ENCODE measurements around the gene ZCRB1. TPM values are rescaled to one million over a fixed set of nuclear protein-coding genes. Genes with fewer than 3 reads are reported as not detected.

ZCRB1 gene
- total RNA-seq, 4 donors from 2014 or later: 3.4 to 22.7 (median 15.2) TPM

DNA sequence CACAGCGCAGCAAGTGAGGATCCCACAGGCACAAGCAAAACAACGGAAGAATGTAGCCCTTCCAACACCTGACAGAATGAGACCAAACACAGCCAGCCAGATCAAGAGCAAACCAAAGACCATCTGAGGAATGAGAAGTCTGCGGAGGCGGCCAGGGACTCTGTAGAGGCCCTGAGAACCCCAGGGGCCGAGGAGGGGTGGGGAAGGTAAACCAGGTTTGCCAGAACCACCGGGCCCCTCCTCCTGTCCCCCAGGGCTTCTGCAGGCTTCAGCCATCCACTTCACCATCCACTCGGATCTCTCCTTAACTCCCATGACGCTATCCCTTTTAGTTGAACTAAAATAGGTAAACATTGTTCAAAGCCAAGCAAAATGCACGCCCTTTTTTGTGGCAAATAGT lies 37.4 kb downstream of the ZCRB1 start:
- 59 to 75% methylated on average over 8 to 9 of the region's 9 CpGs for WGBS, 2 donors (ENCODE audit: low coverage in 1 of 2)
- no peak for DNase-seq

DNA sequence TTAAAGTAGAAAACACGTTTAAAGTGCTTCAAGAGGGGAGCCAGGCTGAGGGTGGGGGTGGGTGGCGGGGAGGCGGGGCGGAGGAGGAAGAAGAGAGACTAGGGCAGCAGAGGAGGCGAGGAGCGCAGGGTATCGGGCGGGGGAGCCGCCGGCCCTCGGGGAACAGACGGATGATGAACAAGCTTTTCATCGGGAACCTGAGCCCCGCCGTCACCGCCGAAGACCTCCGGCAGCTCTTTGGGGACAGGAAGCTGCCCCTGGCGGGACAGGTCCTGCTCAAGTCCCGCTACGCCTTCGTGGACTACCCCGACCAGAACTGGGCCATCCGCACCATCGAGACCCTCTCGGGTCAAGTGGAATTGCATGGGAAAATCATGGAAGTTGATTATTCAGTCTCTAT lies 39.2 kb downstream of the ZCRB1 start:
- intact Hi-C loops (cut with DNase I; ENCODE audit: low total_unique reads): no loop called here
- 94% methylated on average over 26 of the region's 26 CpGs; no CpG with 5 or more reads in 1 of the 2 donors for WGBS, 2 donors (ENCODE audit: low coverage in 1 of 2)

More for the DNA sequence above, 37.4 kb downstream of the ZCRB1 start:
- no peaks in the 10 kb centered on the region for H3K4me1 ChIP-seq
- no peak overlapping the region for H3K27ac ChIP-seq
- TF ChIP-seq EP300 (IDR thresholded peaks at IDR 0.05; ENCODE audit: low read depth) (no peak), POLR2A (IDR thresholded peaks at IDR 0.05) (no peak), POLR2AphosphoS5 (IDR thresholded peaks at IDR 0.05) (no peak)
- TF ChIP-seq, protein P1, sequence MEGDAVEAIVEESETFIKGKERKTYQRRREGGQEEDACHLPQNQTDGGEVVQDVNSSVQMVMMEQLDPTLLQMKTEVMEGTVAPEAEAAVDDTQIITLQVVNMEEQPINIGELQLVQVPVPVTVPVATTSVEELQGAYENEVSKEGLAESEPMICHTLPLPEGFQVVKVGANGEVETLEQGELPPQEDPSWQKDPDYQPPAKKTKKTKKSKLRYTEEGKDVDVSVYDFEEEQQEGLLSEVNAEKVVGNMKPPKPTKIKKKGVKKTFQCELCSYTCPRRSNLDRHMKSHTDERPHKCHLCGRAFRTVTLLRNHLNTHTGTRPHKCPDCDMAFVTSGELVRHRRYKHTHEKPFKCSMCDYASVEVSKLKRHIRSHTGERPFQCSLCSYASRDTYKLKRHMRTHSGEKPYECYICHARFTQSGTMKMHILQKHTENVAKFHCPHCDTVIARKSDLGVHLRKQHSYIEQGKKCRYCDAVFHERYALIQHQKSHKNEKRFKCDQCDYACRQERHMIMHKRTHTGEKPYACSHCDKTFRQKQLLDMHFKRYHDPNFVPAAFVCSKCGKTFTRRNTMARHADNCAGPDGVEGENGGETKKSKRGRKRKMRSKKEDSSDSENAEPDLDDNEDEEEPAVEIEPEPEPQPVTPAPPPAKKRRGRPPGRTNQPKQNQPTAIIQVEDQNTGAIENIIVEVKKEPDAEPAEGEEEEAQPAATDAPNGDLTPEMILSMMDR (IDR thresholded peaks at IDR 0.05): no peak
- H3K4me3 ChIP-seq: no peak overlapping the region
- no peaks in the 10 kb centered on the region for H3K36me3 ChIP-seq
- intact Hi-C loops (cut with DNase I; ENCODE audit: low total_unique reads) (no loop called here), in situ Hi-C loops (cut with MboI; ENCODE audit: low pct_ligation_motif_present in 1 of 4, low pct_unique_long_range_greater_than_20kb in 1 of 4, low sequenced_read_pairs in 3 of 4) (no loop called here)
- no peaks in the 10 kb centered on the region for H3K9me3 ChIP-seq
- H3K27me3 ChIP-seq: no peaks in the 10 kb centered on the region

DNA sequence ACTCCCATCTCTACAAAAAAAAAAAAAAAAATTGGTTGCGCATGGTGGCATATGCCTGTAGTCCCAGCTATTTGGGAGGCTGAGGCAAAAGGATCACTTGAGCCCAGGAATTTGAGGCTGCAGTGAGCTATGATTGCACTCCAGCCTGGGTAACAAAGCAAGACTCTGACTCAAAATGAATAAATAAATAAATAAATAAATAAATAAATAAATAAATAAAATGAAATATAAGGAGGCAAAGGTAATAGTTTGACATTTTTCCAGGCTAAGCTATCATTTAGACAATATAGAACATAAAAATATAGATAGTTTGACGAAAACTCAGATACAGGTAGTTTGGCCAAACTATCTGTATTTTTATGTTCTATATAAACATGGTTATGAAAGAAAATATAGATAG lies 40.5 kb downstream of the ZCRB1 start:
- intact Hi-C loops (cut with DNase I; ENCODE audit: low total_unique reads) (no loop called here), in situ Hi-C loops (cut with MboI; ENCODE audit: low pct_ligation_motif_present in 1 of 4, low pct_unique_long_range_greater_than_20kb in 1 of 4, low sequenced_read_pairs in 3 of 4) (no loop called here)
- Histone ChIP-seq H3K36me3 (no peaks in the 10 kb centered on the region), H3K27ac (no peak overlapping the region), H3K27me3 (no peaks in the 10 kb centered on the region), H3K4me3 (no peak overlapping the region), H3K4me1 (no peaks in the 10 kb centered on the region), H3K9me3 (no peaks in the 10 kb centered on the region)
- no peak for DNase-seq
- WGBS, 2 donors (ENCODE audit: low coverage in 1 of 2): 94 to 95% methylated on average over 2 of the region's 2 CpGs
- TF ChIP-seq, protein P1 (IDR thresholded peaks at IDR 0.05): no peak
- TF ChIP-seq POLR2A (IDR thresholded peaks at IDR 0.05): no peak
- TF ChIP-seq POLR2AphosphoS5 (IDR thresholded peaks at IDR 0.05): no peak
- TF ChIP-seq EP300 (IDR thresholded peaks at IDR 0.05; ENCODE audit: low read depth): no peak

More for the DNA sequence above, 39.2 kb downstream of the ZCRB1 start:
- no peak overlapping the region for H3K4me3 ChIP-seq
- in situ Hi-C loops (cut with MboI; ENCODE audit: low pct_ligation_motif_present in 1 of 4, low pct_unique_long_range_greater_than_20kb in 1 of 4, low sequenced_read_pairs in 3 of 4): no loop called here
- H3K36me3 ChIP-seq: no peaks in the 10 kb centered on the region
- H3K27ac ChIP-seq: no peak overlapping the region
- H3K9me3 ChIP-seq: no peaks in the 10 kb centered on the region
- no peaks in the 10 kb centered on the region for H3K4me1 ChIP-seq
- no peaks in the 10 kb centered on the region for H3K27me3 ChIP-seq
- no peak for DNase-seq
- TF ChIP-seq EP300 (IDR thresholded peaks at IDR 0.05; ENCODE audit: low read depth): no peak
- no peak for TF ChIP-seq POLR2A (IDR thresholded peaks at IDR 0.05)
- TF ChIP-seq, protein P1 (IDR thresholded peaks at IDR 0.05): no peak
- TF ChIP-seq POLR2AphosphoS5 (IDR thresholded peaks at IDR 0.05): no peak

DNA sequence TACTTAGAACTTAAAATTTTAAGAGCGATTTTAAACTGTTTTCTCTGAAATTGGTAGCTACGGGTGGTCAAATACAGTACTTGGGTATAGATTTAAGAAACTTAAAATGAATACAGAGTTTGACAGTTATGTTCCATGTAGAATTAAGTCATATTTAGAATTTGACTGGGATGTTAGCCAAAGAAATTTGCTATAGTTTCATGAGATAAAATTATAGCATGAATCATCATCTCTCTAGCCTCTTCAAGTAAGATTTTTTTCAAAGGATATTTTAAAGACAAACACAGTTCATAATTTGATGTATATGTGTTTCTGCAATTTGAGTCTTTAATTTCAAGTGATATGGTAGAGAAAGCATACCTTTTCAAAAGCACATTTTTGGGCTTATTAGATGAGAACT lies 41.0 kb downstream of the ZCRB1 start:
- no peak for DNase-seq
- H3K4me3 ChIP-seq: no peak overlapping the region
- no peaks in the 10 kb centered on the region for H3K9me3 ChIP-seq
- in situ Hi-C loops (cut with MboI; ENCODE audit: low pct_ligation_motif_present in 1 of 4, low pct_unique_long_range_greater_than_20kb in 1 of 4, low sequenced_read_pairs in 3 of 4) (no loop called here), intact Hi-C loops (cut with DNase I; ENCODE audit: low total_unique reads) (no loop called here)
- H3K27me3 ChIP-seq: no peaks in the 10 kb centered on the region
- WGBS, 2 donors (ENCODE audit: low coverage in 1 of 2): 88 to 91% methylated on average over 2 of the region's 2 CpGs
- no peak for TF ChIP-seq POLR2A (IDR thresholded peaks at IDR 0.05)
- TF ChIP-seq EP300 (IDR thresholded peaks at IDR 0.05; ENCODE audit: low read depth): no peak
- TF ChIP-seq, protein P1 (IDR thresholded peaks at IDR 0.05): no peak
- TF ChIP-seq POLR2AphosphoS5 (IDR thresholded peaks at IDR 0.05): no peak
- H3K36me3 ChIP-seq: no peaks in the 10 kb centered on the region
- H3K4me1 ChIP-seq: no peaks in the 10 kb centered on the region
- H3K27ac ChIP-seq: no peak overlapping the region
